ENCODE results near the gene MAP4K4.

DNA sequence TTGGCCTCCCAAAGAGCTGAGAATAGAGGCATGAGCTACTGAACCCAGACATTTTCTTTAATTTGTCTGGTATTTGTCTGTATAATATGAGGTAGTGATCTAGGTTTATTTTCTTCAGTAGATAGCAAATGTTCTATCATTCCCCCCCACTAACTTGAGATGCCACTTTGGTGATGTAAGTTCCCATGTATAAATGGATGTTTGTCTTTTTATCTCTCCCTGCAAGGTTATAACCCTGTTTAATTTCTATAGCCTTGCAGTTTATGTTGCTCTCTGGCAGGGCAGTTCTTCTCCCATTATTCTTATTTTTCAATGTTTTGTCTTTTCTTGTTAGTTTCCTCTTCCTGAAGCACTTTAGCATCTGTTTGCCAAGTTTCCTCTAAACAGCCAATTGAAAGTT, 39.1 kb upstream of the MAP4K4 start:
- TF ChIP-seq, protein P1, sequence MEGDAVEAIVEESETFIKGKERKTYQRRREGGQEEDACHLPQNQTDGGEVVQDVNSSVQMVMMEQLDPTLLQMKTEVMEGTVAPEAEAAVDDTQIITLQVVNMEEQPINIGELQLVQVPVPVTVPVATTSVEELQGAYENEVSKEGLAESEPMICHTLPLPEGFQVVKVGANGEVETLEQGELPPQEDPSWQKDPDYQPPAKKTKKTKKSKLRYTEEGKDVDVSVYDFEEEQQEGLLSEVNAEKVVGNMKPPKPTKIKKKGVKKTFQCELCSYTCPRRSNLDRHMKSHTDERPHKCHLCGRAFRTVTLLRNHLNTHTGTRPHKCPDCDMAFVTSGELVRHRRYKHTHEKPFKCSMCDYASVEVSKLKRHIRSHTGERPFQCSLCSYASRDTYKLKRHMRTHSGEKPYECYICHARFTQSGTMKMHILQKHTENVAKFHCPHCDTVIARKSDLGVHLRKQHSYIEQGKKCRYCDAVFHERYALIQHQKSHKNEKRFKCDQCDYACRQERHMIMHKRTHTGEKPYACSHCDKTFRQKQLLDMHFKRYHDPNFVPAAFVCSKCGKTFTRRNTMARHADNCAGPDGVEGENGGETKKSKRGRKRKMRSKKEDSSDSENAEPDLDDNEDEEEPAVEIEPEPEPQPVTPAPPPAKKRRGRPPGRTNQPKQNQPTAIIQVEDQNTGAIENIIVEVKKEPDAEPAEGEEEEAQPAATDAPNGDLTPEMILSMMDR (conservative IDR thresholded peaks at IDR 0.05; ENCODE audit: low read depth, low read length): no peak
- TF ChIP-seq RAD21 (IDR thresholded peaks at IDR 0.05; ENCODE audit: low read length): no peak
- TF ChIP-seq, protein P2, sequence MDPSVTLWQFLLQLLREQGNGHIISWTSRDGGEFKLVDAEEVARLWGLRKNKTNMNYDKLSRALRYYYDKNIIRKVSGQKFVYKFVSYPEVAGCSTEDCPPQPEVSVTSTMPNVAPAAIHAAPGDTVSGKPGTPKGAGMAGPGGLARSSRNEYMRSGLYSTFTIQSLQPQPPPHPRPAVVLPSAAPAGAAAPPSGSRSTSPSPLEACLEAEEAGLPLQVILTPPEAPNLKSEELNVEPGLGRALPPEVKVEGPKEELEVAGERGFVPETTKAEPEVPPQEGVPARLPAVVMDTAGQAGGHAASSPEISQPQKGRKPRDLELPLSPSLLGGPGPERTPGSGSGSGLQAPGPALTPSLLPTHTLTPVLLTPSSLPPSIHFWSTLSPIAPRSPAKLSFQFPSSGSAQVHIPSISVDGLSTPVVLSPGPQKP (IDR thresholded peaks at IDR 0.05; ENCODE audit: borderline replicate concordance, low read depth, low read length): no peak
- TF ChIP-seq FOS (IDR thresholded peaks at IDR 0.05; ENCODE audit: low read depth, low read length): no peak
- no peak for TF ChIP-seq MAZ (IDR thresholded peaks at IDR 0.05; ENCODE audit: borderline replicate concordance, low read depth, low read length)
